ENCODE measurements around the gene NSF.
"Not testable (repeated sequence)": the region's sequence is repeated elsewhere in the genome, so short reads cannot be mapped to it uniquely, and the experiment has no call there.

- TF ChIP-seq CTCF, POLR2A (IDR thresholded peaks at IDR 0.05): not testable (repeated sequence)
These were observed 75.5 kb downstream of the NSF start for GRCh38 chr17:46665969-46666368.
